Activated CD4-positive, alpha-beta T cell treated with anti-CD3 and anti-CD28 coated beads, Interleukin-2, amount 50 U/mL, for 4 hours (primary cell): Measurements from ENCODE around the gene CDYL.

Source experiments
- DNase-seq, 2 experiments: peaks; one replicate each; pipeline ENCODE4 v3.0.0-alpha.2; 2020

The CDYL gene

GRCh38 chr6:4885341-4885933, 109.2 kb downstream of the CDYL start:
- no peak for DNase-seq

GRCh38 chr6:4888841-4889240, 112.6 kb downstream of the CDYL start:
- no peak for DNase-seq

- no peak for DNase-seq
Measured at GRCh38 chr6:4889701-4890100, 113.5 kb downstream of the CDYL start.

- DNase-seq = no peak
Measured at GRCh38 chr6:4890191-4890590, 114.0 kb downstream of the CDYL start.

- no peak for DNase-seq
Measured at GRCh38 chr6:4890627-4891026, 114.4 kb downstream of the CDYL start.

GRCh38 chr6:4891141-4891540, 114.9 kb downstream of the CDYL start:
- DNase-seq = no peak

- DNase-seq = no peak
Measured at GRCh38 chr6:4892785-4893485, 116.7 kb downstream of the CDYL start.

GRCh38 chr6:4894049-4894448, 117.8 kb downstream of the CDYL start:
- no peak for DNase-seq

- no peak for DNase-seq
Measured at GRCh38 chr6:4895971-4896370, 119.8 kb downstream of the CDYL start.

GRCh38 chr6:4896401-4896800, 120.2 kb downstream of the CDYL start:
- DNase-seq = no peak

GRCh38 chr6:4899249-4900034, 123.2 kb downstream of the CDYL start:
- DNase-seq = no peak

- DNase-seq = no peak
Measured at GRCh38 chr6:4901386-4902061, 125.3 kb downstream of the CDYL start.

GRCh38 chr6:4902363-4902762, 126.2 kb downstream of the CDYL start:
- DNase-seq = no peak

- DNase-seq = no peak
Measured at GRCh38 chr6:4903121-4903520, 126.9 kb downstream of the CDYL start.

GRCh38 chr6:4903751-4904370, 127.7 kb downstream of the CDYL start:
- DNase-seq = no peak

GRCh38 chr6:4904461-4905025, 128.3 kb downstream of the CDYL start:
- no peak for DNase-seq

GRCh38 chr6:4905826-4906225, 129.6 kb downstream of the CDYL start:
- no peak for DNase-seq

- no peak for DNase-seq
Measured at GRCh38 chr6:4906293-4907276, 130.4 kb downstream of the CDYL start.

- no peak for DNase-seq
Measured at GRCh38 chr6:4907602-4908001, 131.4 kb downstream of the CDYL start.

- DNase-seq = no peak
Measured at GRCh38 chr6:4908062-4908461, 131.9 kb downstream of the CDYL start.

GRCh38 chr6:4909063-4909706, 133.0 kb downstream of the CDYL start:
- no peak for DNase-seq
